IPS DF 6.9 (cell line): ENCODE results near the gene FBXO24.

Source experiments
- DNase-seq: peaks from one replicate; pipeline ENCODE4 v3.0.0-alpha.2; 2013; ENCODE audit warnings: low read depth, low spot score
- H3K27ac ChIP-seq: one replicate; pipeline ENCODE4 v1.5.1; 2013; ENCODE audit warnings: low read length, control low read depth
- H3K27me3 ChIP-seq: 2 replicates; pipeline ENCODE4 v1.6.1; 2013; ENCODE audit warnings: mild to moderate bottlenecking, low read length; ENCODE audit not compliant: control insufficient read depth, insufficient read depth
- H3K36me3 ChIP-seq: 2 replicates; pipeline ENCODE4 v1.6.1; 2013; ENCODE audit warnings: low read length; ENCODE audit not compliant: control insufficient read depth, insufficient read depth
- H3K4me1 ChIP-seq: 2 replicates; pipeline ENCODE4 v1.6.1; 2013; ENCODE audit warnings: low read length; ENCODE audit not compliant: control insufficient read depth, insufficient read depth
- H3K4me3 ChIP-seq: 2 replicates; pipeline ENCODE4 v1.5.1; 2013; ENCODE audit warnings: mild to moderate bottlenecking, low read length
- H3K9me3 ChIP-seq: 2 replicates; pipeline ENCODE4 v1.6.1; 2013; ENCODE audit warnings: low read length, inconsistent platforms; ENCODE audit not compliant: control insufficient read depth, insufficient read depth
- WGBS: extraction: QIAGEN DNeasy Blood & Tissue Kit; methylation state at CpG from one replicate; pipeline ENCODE4 v1.1.7; 2013; ENCODE audit warnings: mixed read lengths, missing lambda C conversion rate; ENCODE audit not compliant: insufficient read length, insufficient coverage; 5-methylcytosine and 5-hydroxymethylcytosine counted together

The FBXO24 gene

GRCh38 chr7:100607111-100607510 lies 21.0 kb downstream of the FBXO24 start:
- Histone ChIP-seq H3K36me3 (0 out of 2 replicates have a peak, but pooled peaks cover 5% of the 10 kb centered on the region), H3K27me3 (no peaks in the 10 kb centered on the region), H3K27ac (no peak overlapping the region), H3K4me3 (no peak overlapping the region), H3K9me3 (no peaks in the 10 kb centered on the region), H3K4me1 (no peaks in the 10 kb centered on the region; the same call in none of the 2 replicates)
- DNase-seq, result no peak
- no CpG with 5 or more reads among the region's 8 CpGs for WGBS

DNA sequence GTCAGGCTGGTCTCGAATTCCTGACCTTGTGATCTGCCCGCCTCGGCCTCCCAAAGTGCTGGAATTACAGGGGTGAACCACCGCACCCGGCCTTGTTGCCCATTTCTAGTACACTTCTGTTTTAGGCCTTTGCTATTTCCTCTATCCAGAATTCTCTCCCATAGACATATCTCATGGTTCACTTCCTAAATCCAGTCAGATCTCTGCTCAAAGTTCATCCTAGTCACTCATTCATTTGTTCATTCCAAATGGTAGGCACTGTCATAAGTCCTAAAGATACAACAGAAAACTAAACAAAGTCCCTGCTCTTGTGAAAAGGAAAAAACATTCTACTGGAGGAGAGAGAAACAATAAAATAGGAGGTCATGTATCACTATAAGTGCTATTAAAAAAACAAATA lies 23.8 kb downstream of the FBXO24 start:
- H3K4me3 ChIP-seq, result no peak overlapping the region
- H3K4me1 ChIP-seq, result peaks cover 3% of the 10 kb centered on the region
- no peak for DNase-seq
- H3K27ac ChIP-seq, result no peak overlapping the region
- no CpG with 5 or more reads among the region's 5 CpGs for WGBS
- 0 out of 2 replicates have a peak, but pooled peaks cover 5% of the 10 kb centered on the region for H3K36me3 ChIP-seq
- no peaks in the 10 kb centered on the region for H3K27me3 ChIP-seq
- no peaks in the 10 kb centered on the region for H3K9me3 ChIP-seq

DNA sequence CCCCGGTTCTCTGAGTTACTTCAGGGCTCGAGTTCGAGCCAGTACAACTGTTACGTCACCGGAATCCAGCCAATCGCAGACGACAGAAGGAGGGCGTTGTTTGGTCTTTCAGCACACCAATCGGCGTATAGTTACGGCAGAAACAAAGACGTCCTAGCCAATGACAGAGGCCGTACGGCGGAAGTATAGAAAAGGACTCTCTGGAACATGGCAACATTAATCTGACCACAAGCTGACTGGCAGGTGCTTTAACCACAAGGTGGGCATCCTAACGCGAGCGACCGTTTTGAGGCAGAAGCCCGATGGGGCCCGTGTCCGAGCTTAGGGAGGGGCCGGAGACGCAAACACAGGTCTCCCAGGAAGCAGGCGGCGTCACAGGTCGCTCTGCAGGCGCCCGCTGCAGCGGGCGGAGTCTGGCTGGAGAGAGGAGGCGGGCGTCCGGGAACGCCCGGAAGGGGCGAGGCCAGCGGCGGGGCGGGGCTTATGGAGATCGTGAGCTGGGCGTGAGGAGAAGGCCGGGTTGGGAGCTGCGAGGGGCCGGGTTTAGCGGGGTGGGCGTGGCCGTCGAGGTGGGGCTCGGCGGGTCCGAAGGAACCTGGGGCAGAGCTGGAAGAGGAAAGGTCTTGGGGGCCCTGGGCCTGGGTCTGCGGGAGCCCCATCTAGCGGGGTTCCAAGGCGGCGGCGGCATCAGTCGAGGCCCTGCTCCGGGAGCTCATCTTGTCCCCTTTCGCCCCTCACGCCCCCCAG lies 26.0 kb downstream of the FBXO24 start, which contains the start of gene MOSPD3:
Gene MOSPD3 (plus strand): TSS at position 558 of the 747 bp plus-strand sequence. CDS start 252 bp downstream, outside the sequence.
- no peak within 1 kb of the TSS for H3K27ac ChIP-seq
- peaks cover 3% of the 10 kb centered on the region for H3K4me1 ChIP-seq
- no CpG with 5 or more reads among the region's 61 CpGs for WGBS

GRCh38 chr7:100612730-100613390 lies 26.7 kb downstream of the FBXO24 start:
- H3K27me3 ChIP-seq, result no peaks in the 10 kb centered on the region; the same call in 1 of the 2 replicates
- no peaks in the 10 kb centered on the region for H3K9me3 ChIP-seq
- peaks cover 3% of the 10 kb centered on the region for H3K4me1 ChIP-seq
- no peaks in the 10 kb centered on the region for H3K36me3 ChIP-seq
- peak overlapping the region; percentile 79 for H3K4me3 ChIP-seq
- DNase-seq, result no peak
- WGBS, result no CpG with 5 or more reads among the region's 29 CpGs
- no peak overlapping the region for H3K27ac ChIP-seq

More for the DNA sequence above, 26.0 kb downstream of the FBXO24 start, which contains the start of gene MOSPD3:
- peak; percentile 100 for DNase-seq
- H3K4me3 ChIP-seq, result peak within 1 kb of the TSS; percentile 79
- no peaks in the 10 kb centered on the region; the same call in 1 of the 2 replicates for H3K27me3 ChIP-seq
- no peaks in the 10 kb centered on the region for H3K9me3 ChIP-seq
- H3K36me3 ChIP-seq, result 0 out of 2 replicates have a peak, but pooled peaks cover 5% of the 10 kb centered on the region

- no peak for DNase-seq
- H3K27ac ChIP-seq, result no peak overlapping the region
- H3K9me3 ChIP-seq, result no peaks in the 10 kb centered on the region
- peaks cover 3% of the 10 kb centered on the region for H3K4me1 ChIP-seq
- H3K4me3 ChIP-seq, result no peak overlapping the region; the same call in 1 of the 2 replicates
- H3K27me3 ChIP-seq, result no peaks in the 10 kb centered on the region; the same call in 1 of the 2 replicates
- no CpG with 5 or more reads among the region's 13 CpGs for WGBS
- no peaks in the 10 kb centered on the region for H3K36me3 ChIP-seq
These were observed 27.5 kb downstream of the FBXO24 start for GRCh38 chr7:100613412-100614175.

GRCh38 chr7:100614308-100614861 lies 28.3 kb downstream of the FBXO24 start:
- DNase-seq, result no peak
- WGBS, result no CpG with 5 or more reads among the region's 6 CpGs
- H3K27me3 ChIP-seq, result no peaks in the 10 kb centered on the region; the same call in 1 of the 2 replicates
- H3K4me3 ChIP-seq, result no peak overlapping the region
- H3K4me1 ChIP-seq, result peaks cover 3% of the 10 kb centered on the region
- no peak overlapping the region for H3K27ac ChIP-seq
- no peaks in the 10 kb centered on the region for H3K36me3 ChIP-seq
- no peaks in the 10 kb centered on the region for H3K9me3 ChIP-seq

DNA sequence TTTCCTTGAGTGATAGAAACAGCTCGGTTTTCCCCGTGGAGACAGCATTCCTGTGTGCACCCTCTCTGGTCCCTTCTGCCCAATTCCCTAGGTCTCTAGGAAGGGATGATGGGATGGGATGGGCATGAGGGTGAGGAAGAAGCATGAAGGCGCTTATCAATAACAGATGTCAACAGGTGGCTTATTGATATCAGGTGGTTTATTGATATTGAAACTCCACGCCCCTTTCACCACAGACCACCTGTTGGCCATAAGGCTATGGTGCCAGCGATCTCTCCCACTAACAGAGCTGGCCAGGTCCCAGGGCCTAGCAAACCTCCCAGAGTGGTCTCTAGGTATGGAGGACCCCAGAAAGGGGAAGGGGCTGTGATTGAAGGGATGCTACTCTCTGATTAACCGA lies 34.1 kb downstream of the FBXO24 start:
- Histone ChIP-seq H3K4me1 (no peaks in the 10 kb centered on the region), H3K9me3 (no peaks in the 10 kb centered on the region), H3K27ac (no peak overlapping the region), H3K27me3 (no peaks in the 10 kb centered on the region; the same call in 1 of the 2 replicates), H3K36me3 (no peaks in the 10 kb centered on the region), H3K4me3 (no peak overlapping the region)
- no CpG with 5 or more reads among the region's 6 CpGs for WGBS
- DNase-seq, result no peak

DNA sequence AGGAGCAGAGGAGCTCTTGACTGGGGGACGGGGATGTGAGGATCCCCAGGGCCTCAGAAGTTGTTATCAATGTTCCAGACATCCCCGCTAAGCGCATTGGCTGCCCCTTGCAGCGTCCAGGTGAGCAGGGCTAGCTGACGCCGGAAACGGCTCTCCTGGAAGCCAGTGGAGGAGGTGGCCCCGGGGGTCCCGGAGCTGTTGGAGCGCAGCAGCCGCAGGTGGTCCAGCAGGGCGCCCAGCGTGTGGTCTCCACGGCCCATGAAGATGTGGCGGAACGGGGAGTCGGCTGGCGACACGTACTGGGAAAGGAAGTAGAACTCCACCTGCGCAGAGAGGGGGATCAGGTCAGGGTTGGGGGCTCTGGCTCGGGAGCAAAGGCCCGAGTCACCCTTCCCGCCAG lies 34.7 kb downstream of the FBXO24 start:
- Histone ChIP-seq H3K4me3 (no peak overlapping the region), H3K27ac (no peak overlapping the region), H3K9me3 (no peaks in the 10 kb centered on the region), H3K27me3 (no peaks in the 10 kb centered on the region; the same call in none of the 2 replicates), H3K36me3 (no peaks in the 10 kb centered on the region), H3K4me1 (no peaks in the 10 kb centered on the region)
- no CpG with 5 or more reads among the region's 23 CpGs for WGBS
- no peak for DNase-seq

DNA sequence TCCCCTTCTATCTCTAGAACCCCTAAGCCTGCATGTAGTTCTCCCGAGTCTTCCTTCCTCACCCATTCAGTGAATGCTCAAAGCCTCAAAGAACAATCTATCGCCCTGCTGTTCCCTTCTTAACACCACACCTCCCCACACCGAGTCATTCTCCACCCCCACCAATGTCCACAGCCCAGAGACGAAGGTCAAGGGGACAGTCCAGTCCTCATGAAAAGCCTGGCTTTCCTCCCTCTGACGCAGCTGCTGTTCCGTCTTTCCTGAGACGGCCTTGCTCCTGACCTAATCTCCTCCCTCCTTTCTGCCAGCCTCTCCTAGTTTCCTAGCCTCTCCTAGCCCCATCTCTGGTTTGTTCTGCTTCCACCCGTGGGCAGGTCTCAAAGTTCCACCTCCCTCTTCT lies 35.4 kb downstream of the FBXO24 start:
- H3K27ac ChIP-seq, result no peak overlapping the region
- no peak overlapping the region for H3K4me3 ChIP-seq
- DNase-seq, result no peak
- no peaks in the 10 kb centered on the region for H3K36me3 ChIP-seq
- H3K27me3 ChIP-seq, result no peaks in the 10 kb centered on the region; the same call in 1 of the 2 replicates
- no peaks in the 10 kb centered on the region for H3K9me3 ChIP-seq
- no peaks in the 10 kb centered on the region; the same call in 1 of the 2 replicates for H3K4me1 ChIP-seq
- WGBS, result no CpG with 5 or more reads among the region's 8 CpGs
